Muscle layer of colon (tissue), 2 donors: ENCODE measurements around the gene SORL1.

ENCODE experiments used
- H3K27ac ChIP-seq: one replicate; pipeline ENCODE4 v1.7.0; 2013; ENCODE audit warnings: low read depth, mild to moderate bottlenecking, low read length, moderate library complexity
- H3K27me3 ChIP-seq, 2 donors: one replicate each; pipeline ENCODE4 v1.7.0; 2013; ENCODE audit warnings: low read length in 2 of 2, mild to moderate bottlenecking in 2 of 2; ENCODE audit not compliant: insufficient read depth in 2 of 2, control insufficient read depth in 1 of 2
- H3K36me3 ChIP-seq: one replicate; pipeline ENCODE4 v1.7.0; 2013; ENCODE audit warnings: mild to moderate bottlenecking, low read length; ENCODE audit not compliant: insufficient read depth
- H3K4me1 ChIP-seq: one replicate; pipeline ENCODE4 v1.7.0; 2013; ENCODE audit warnings: mild to moderate bottlenecking, low read length; ENCODE audit not compliant: insufficient read depth
- H3K4me3 ChIP-seq, 2 donors: one replicate each; pipeline ENCODE4 v1.7.0; 2013; ENCODE audit warnings: low read length in 2 of 2, low read depth in 1 of 2, mild to moderate bottlenecking in 1 of 2, moderate library complexity in 1 of 2
- H3K9ac ChIP-seq: one replicate; pipeline ENCODE4 v1.7.0; 2013; ENCODE audit warnings: low read length
- H3K9me3 ChIP-seq: one replicate; pipeline ENCODE4 v1.7.0; 2013; ENCODE audit warnings: mild to moderate bottlenecking, low read length
- donor health status: abdominal sarcoma.
- donor health status: Adenocarcinoma of cecum.

The SORL1 gene

DNA sequence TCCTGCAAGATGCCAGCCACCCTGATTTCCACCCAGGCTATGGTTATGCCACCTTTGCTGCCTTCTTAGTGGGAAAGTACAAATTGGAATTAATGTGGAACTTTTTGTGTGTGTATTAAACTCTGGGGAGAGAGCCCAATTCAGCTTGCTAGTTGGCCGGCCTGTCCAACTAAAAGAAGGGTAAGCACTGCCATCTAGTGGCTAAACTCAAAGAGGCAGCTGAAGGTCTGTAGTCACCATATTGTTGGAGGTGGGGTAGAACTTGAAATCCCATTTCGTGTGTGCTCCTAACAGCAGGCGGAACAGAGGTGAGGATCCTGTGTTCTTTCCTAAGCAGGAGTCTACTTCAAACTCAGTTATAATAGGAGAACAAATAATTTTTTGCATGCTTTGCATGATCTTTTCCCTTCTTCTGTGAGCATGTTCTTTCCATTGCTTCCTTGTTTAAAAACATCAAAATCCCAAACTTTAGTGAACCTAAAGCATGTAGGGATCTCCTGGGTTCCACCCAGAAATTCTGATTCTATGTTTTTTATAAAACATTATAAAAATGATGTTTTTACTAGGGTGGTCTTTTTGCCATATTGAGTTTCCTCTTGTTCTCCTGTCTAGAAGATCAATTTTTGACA is 139.4 kb downstream of the SORL1 start:
- H3K27ac ChIP-seq: no peak overlapping the region
- H3K27me3 ChIP-seq: no peaks in the 10 kb centered on the region
- no peak overlapping the region for H3K4me3 ChIP-seq
- no peaks in the 10 kb centered on the region for H3K9me3 ChIP-seq
- no peak overlapping the region for H3K9ac ChIP-seq
- H3K36me3 ChIP-seq: peaks cover 4% of the 10 kb centered on the region
- H3K4me1 ChIP-seq: peaks cover 5% of the 10 kb centered on the region

DNA sequence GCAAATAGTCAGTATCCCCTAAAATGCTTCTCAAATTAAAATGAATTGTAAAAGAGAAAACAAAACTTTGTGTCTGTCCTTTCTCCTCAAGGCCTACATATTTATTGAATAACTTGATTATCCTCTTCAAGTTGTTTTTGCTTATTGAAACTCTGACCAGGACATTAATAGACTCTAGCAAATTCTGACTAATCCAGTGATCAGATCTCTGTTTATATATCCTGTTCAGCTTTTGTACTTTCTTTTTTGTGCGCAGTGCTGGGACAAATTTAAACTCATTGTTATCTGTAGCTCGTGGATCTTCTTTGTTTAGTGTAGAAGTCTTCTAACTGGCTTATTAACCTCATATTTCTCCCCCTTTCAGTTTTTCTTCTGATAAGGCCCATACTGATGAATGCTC is 140.6 kb downstream of the SORL1 start:
- Histone ChIP-seq H3K27ac (no peak overlapping the region), H3K27me3 (no peaks in the 10 kb centered on the region), H3K9me3 (no peaks in the 10 kb centered on the region), H3K9ac (no peak overlapping the region), H3K36me3 (peaks cover 4% of the 10 kb centered on the region), H3K4me3 (no peak overlapping the region), H3K4me1 (peaks cover 5% of the 10 kb centered on the region)

DNA sequence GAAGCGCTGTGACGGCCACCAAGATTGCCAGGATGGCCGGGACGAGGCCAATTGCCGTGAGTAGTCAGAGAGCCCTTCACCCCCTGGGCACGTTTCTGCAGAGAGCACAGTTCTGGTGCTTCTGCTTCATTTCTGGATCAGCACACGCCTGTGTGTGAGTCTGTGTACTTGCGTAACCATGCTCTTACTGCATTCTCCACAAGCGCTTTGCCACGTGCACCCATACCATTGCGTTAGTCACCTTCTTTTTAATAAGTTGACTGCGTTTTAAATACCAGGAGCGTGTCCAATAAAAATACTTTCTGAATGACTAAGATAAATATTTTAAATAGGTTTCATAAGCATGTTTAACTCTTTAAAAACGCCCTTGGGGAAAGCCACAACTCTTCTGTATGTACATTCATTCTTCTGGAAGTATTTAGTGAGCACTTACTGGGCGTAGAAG is 143.6 kb downstream of the SORL1 start:
- peaks cover 5% of the 10 kb centered on the region for H3K4me1 ChIP-seq
- peaks cover 4% of the 10 kb centered on the region for H3K36me3 ChIP-seq
- H3K9ac ChIP-seq: no peak overlapping the region
- no peak overlapping the region for H3K27ac ChIP-seq
- H3K4me3 ChIP-seq: no peak overlapping the region
- H3K27me3 ChIP-seq: no peaks in the 10 kb centered on the region
- no peaks in the 10 kb centered on the region for H3K9me3 ChIP-seq

DNA sequence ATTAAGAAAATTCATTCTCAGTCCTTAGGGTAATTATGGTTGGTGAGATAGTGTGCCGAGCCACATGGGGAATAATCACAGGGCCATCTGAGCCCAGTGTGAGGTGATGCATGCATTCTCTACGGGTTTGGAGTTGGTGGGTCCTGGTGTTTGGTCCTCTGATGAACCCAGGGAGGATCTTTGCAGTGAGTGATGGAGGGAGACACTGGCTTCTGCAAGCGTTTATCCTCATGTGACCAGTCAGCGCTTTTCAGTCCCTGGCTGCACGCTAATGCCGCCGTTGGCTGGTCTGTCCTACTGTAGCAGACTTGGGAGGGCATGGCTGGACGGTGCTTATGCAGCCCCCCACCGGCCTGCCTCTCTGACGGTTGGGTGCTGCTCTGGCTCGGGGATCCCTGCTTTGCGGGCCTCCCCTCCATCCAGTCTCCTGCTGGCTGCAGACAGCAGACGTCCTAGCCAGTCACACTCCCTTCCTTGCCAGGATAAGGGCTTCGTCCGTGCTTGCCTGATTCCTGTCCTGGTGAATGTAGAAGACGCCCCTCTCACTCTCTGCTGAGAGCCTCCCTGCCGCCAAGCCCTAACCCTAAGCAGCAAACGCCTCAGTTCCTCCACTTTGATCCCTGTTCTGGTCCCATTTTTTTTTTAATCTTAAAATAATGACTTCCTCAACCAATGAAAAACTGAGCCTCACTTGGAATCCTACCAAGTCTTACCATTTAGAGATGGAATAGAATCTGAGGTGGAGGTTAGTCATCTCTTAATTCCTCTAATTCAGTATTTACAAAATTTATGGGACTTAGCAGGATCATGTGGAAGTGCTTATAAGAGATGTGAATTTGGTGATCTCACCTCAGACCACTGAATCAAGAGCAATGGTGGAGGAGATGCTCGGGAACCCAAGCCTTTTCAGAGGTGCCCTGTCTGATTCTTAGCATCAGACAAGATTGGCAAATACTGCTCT is 144.4 kb downstream of the SORL1 start:
- H3K4me1 ChIP-seq: peaks cover 5% of the 10 kb centered on the region
- H3K9ac ChIP-seq: no peak overlapping the region
- no peaks in the 10 kb centered on the region for H3K27me3 ChIP-seq
- H3K36me3 ChIP-seq: no peaks in the 10 kb centered on the region
- no peak overlapping the region for H3K27ac ChIP-seq
- no peaks in the 10 kb centered on the region for H3K9me3 ChIP-seq
- no peak overlapping the region for H3K4me3 ChIP-seq

DNA sequence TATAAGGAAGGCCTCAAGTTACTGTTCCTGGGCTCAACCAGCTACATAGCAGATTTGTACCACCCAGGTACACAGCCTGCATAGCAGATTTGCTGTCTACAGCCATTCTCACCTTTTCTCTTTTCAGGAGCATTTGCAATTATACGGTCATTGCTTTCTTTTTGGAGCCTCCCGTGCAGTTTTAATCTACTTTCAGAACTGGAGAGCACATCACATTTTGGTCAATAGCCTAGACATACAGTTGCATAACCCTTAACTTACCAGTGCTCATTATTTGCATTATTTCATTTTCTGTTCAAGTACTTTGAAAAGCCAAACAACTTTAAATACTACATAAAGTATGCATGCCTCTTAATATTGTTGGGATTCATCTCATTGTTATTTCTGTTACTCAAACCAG is 151.2 kb downstream of the SORL1 start:
- peaks cover 12% of the 10 kb centered on the region for H3K36me3 ChIP-seq
- H3K27ac ChIP-seq: no peak overlapping the region
- no peaks in the 10 kb centered on the region for H3K9me3 ChIP-seq
- no peak overlapping the region for H3K9ac ChIP-seq
- H3K27me3 ChIP-seq: no peaks in the 10 kb centered on the region
- no peaks in the 10 kb centered on the region for H3K4me1 ChIP-seq
- no peak overlapping the region for H3K4me3 ChIP-seq

DNA sequence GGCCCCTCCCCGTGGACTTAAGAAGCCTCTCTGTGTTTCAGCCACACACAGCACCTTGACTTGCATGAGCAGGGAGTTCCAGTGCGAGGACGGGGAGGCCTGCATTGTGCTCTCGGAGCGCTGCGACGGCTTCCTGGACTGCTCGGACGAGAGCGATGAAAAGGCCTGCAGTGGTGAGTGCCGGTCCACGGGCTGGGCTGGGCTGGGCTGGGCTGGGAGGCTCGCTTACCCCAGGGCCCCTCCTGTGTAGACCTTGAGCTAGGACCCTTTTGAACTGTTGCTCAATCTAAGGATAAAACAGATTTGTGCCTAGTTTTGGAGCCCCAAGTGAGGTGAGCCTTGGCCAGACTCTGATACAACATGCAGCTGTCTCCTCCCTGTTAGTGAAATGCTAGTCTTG is 152.0 kb downstream of the SORL1 start:
- H3K9ac ChIP-seq: no peak overlapping the region
- peaks cover 12% of the 10 kb centered on the region for H3K36me3 ChIP-seq
- H3K27ac ChIP-seq: no peak overlapping the region
- no peak overlapping the region for H3K4me3 ChIP-seq
- H3K27me3 ChIP-seq: no peaks in the 10 kb centered on the region
- H3K9me3 ChIP-seq: no peaks in the 10 kb centered on the region
- H3K4me1 ChIP-seq: no peaks in the 10 kb centered on the region

DNA sequence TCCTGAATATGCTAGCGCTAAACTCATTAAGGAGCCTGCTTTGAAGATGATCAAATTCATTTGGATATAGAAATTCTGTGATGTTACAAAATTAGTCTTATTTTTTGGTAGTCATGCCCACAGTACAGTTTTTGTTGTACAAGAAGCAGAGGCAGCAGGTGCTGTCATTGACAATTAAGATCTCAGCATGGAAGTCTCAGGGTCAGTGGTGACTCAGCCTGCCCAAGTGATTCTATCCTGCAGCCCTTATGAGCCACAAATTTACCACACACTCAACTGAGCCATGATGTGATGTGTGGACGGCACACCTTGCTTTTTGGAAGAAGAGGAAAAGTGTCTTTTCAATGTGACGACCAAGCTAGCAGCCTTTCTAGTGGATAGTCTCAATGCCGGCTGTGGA is 154.2 kb downstream of the SORL1 start:
- Histone ChIP-seq H3K4me1 (no peaks in the 10 kb centered on the region), H3K27ac (no peak overlapping the region), H3K36me3 (peaks cover 19% of the 10 kb centered on the region), H3K27me3 (no peaks in the 10 kb centered on the region), H3K9ac (no peak overlapping the region), H3K4me3 (no peak overlapping the region), H3K9me3 (no peaks in the 10 kb centered on the region)

DNA sequence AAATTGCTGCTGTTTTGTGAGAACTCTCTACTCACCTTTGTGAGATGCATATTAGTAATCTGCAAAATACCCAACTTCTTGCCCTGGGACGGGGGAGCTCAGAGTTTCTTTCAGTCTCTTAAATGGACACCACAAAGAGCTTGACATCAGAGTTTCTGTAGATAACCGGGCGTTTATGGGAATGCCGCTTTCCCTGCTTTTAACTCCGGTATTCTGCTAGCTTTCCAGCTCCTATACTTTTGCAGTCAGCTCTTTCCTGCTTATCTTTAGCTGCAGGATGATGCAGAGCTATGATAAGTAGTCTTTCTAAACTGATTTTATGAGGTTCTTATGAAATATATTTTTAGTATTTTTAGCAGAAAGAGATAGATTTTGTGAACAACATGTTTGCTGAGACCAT is 155.2 kb downstream of the SORL1 start:
- H3K4me3 ChIP-seq: no peak overlapping the region
- H3K36me3 ChIP-seq: peaks cover 19% of the 10 kb centered on the region
- no peaks in the 10 kb centered on the region for H3K4me1 ChIP-seq
- no peaks in the 10 kb centered on the region for H3K27me3 ChIP-seq
- H3K27ac ChIP-seq: no peak overlapping the region
- H3K9me3 ChIP-seq: no peaks in the 10 kb centered on the region
- H3K9ac ChIP-seq: no peak overlapping the region

DNA sequence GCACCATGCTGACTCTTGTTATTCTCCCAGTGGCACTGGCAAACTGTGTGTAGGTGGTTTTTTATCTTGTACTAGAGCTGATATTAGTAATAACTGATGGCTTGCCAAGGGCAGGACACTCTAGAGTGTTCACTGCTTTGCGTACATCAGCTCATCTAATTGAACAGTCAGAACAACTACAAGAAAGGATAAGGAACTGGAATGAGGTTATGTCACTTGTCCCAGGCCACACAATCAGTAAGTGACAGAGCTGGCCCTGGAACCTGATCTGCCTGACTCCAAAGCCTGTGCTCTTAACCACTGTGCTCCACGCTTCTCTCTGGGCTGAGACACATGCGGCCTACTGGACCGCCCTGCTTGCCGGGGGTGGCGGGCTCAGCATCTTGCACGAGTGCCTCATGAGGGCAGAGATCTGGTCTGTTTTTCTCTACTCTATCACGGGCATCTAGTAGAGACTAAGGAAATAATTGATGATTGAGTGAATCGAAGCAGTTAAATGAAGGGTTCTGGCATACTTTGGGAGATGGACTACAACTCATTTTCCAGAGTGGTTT is 156.5 kb downstream of the SORL1 start:
- Histone ChIP-seq H3K9ac (no peak overlapping the region), H3K9me3 (no peaks in the 10 kb centered on the region), H3K27me3 (no peaks in the 10 kb centered on the region), H3K36me3 (peaks cover 25% of the 10 kb centered on the region), H3K4me3 (no peak overlapping the region), H3K27ac (no peak overlapping the region), H3K4me1 (peaks cover 3% of the 10 kb centered on the region)

DNA sequence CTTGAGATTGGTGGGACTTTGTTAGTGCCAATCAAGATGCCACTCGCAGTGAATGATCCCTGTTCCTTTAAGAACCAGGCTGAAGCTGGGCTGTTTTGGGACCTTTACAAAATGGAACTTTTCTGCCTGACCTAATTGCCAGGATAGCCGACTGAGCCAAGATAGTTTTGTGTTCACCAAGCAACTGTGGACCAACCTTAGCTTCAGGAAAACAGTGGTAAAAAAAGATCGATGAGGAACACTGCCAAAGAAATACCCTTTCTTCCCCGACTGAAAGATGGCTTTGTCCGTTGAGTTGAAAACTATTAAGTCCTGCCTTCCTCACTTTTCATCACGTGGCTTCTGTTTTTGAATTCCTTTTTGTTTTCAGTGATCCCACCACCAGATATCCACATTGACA is 158.6 kb downstream of the SORL1 start:
- Histone ChIP-seq H3K9me3 (no peaks in the 10 kb centered on the region), H3K27ac (no peak overlapping the region), H3K9ac (no peak overlapping the region), H3K36me3 (peaks cover 18% of the 10 kb centered on the region), H3K4me3 (no peak overlapping the region), H3K27me3 (no peaks in the 10 kb centered on the region), H3K4me1 (peaks cover 7% of the 10 kb centered on the region)

DNA sequence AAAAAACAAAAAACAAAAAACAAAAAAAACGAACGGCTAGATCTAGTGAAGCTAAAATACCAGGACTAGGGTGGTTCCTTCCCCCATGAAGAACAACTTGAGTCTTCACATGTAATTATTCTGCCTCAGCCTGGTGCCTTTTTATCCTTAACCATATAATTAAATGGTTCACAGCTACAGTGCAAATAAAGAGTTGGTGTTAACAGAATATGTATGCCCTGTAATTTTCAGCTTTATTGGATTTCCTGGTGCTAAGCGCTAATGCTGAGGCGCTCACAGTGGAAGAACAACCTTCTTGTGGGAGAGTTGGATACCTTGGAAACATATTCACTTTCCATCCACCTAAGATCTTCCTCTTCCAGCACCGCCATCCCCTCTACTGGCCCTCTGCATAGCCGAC is 159.1 kb downstream of the SORL1 start:
- no peak overlapping the region for H3K4me3 ChIP-seq
- peaks cover 7% of the 10 kb centered on the region for H3K4me1 ChIP-seq
- H3K27ac ChIP-seq: no peak overlapping the region
- H3K9ac ChIP-seq: no peak overlapping the region
- H3K36me3 ChIP-seq: peaks cover 18% of the 10 kb centered on the region
- H3K9me3 ChIP-seq: no peaks in the 10 kb centered on the region
- no peaks in the 10 kb centered on the region for H3K27me3 ChIP-seq
